Activated T-cell treated with anti-CD3 and anti-CD28 coated beads for 4 hours (primary cell): ENCODE measurements around the gene APOBEC3F.
"Not testable (repeated sequence)": the region's sequence is repeated elsewhere in the genome, so short reads cannot be mapped to it uniquely, and the experiment has no call there.

Source experiments
- DNase-seq: peaks from one replicate; pipeline ENCODE4 v3.0.0-alpha.2; 2020

The APOBEC3F gene

DNA sequence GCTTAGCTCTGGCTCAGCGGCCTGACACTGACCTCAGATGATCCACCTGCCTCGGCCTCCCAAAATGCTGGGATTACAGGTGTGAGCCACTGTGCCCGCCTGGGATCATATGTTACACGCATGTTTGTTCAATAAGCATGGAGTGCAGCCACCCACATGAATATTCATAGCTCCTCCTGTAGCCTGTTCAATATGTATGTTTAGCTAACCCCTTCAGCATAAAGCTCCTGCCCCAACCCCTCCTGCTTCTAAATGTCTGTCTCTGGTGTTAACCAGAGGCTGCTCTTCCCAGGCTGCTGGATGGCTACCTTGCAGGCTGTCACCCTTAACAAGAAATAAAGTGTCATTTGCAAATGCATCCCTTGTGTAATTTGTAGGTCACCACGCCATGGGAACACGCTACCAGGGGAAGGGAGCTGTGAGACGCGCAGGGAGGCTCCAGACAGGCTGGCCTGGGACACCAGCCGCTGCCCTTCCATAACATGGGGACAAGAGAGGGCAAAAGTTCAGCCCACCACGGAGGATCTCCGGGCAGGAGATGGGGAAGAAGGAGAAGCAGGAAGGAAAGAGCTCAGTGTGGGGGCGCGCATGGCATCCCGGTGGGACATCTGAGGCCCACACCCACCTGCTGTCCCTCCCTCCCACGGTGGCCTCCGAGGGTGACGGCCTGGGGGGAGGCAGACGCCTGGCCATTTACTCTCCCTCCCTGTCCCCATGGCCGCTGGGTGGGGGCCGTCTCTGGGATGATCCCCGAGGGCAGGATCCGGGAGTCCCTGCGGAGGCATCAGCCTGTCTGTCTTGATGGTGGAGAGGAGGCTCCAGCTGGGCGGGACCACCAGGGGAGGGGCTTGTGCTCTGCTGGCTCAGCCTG, 35.7 kb downstream of the APOBEC3F start:
- DNase-seq: not testable (repeated sequence)

- DNase-seq: not testable (repeated sequence)
Measured at GRCh38 chr22:39077026-39077840, 36.6 kb downstream of the APOBEC3F start, which contains the start of gene APOBEC3G. Gene APOBEC3G (plus strand): TSS chr22:39077275. CDS start chr22:39077362, 87 bp downstream.

DNA sequence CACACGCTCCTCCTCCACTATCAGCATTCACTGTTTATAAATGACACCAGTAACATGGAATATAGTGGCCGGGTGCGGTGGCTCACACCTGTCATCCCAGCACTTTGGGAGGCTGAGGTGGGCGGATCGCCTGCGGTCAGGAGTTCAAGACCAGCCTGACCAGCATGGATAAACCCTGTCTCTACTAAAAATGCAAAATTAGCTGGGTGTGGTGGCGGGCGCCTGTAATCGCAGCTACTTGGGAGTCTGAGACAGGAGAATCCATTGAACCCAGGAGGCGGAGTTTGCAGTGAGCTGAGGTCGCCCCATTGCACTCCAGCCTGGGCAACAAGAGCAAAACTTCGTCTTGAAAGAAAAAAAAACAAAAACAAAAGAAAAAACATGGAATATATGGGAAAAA, 37.2 kb downstream of the APOBEC3F start:
- not testable (repeated sequence) for DNase-seq

DNA sequence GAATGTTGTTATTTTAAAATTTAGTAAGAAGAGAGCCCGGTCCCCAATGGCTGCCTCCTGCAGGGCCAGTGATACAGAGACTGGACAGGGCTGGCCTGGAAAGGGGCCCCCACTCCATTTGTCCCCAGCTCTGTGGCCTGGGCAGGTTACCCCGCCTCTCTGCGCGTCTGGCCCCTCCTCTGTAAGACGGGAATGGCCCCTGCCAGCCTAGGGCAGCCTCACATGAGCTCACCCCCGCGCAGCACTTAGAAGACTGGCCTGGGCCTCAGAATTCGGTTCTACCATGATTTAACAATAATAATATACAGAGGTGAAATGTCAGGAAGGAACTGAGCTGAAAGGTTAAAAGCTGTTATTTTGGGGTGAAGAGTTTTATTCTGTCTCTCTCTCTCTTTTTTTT, 37.7 kb downstream of the APOBEC3F start:
- DNase-seq: no peak

- DNase-seq: not testable (repeated sequence)
Measured at GRCh38 chr22:39079054-39079637, 38.5 kb downstream of the APOBEC3F start.

DNA sequence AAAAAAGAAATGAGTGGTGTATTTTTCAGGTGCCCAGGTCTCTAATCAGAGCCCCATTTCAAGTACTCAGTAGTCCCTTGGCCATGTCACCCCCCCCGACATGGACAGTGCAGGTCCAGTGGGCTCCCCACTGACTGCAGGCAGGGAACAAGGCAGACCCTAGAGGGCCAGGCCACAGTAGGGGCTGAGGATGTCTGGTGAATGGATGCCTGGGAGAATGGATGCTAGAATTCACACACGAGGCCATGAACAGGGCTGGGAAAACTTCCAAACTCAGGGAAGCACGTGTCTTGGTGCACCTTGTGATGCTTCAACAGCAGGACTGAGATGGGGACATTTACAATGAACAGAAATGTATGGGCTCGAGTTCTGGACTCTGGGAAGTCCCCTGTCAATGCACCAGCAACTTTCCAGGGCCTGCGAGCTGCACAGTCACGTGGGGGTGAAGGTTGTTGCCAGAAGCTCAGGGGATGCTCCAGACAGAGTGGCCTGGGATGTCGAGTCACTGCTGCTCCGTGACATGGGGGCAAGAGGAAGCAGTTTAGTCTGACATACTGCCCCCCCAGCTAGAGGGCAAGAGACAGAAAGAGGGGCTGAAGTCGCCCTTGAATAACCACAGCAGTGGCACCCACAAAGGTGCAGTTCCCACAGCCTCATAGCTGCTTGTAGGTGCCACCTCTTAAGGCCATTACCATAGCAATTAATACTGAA, 39.5 kb downstream of the APOBEC3F start:
- no peak for DNase-seq

DNA sequence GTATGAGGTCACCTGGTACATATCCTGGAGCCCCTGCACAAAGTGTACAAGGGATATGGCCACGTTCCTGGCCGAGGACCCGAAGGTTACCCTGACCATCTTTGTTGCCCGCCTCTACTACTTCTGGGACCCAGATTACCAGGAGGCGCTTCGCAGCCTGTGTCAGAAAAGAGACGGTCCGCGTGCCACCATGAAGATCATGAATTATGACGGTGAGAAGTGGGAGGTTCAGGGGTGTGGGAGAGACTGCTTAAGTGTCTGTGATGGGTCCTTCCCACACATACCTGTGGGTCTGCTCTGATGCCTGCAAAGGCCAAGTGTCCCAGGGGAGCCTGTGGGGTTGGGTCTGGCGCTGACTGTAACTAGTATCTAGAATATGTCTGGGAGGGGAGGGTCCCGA, 40.4 kb downstream of the APOBEC3F start:
- no peak for DNase-seq

- DNase-seq: no peak
Measured at GRCh38 chr22:39081598-39081997, 40.9 kb downstream of the APOBEC3F start.

GRCh38 chr22:39083212-39084165, 42.8 kb downstream of the APOBEC3F start:
- no peak for DNase-seq

- no peak for DNase-seq
Measured at GRCh38 chr22:39084666-39085065, 44.0 kb downstream of the APOBEC3F start.

DNA sequence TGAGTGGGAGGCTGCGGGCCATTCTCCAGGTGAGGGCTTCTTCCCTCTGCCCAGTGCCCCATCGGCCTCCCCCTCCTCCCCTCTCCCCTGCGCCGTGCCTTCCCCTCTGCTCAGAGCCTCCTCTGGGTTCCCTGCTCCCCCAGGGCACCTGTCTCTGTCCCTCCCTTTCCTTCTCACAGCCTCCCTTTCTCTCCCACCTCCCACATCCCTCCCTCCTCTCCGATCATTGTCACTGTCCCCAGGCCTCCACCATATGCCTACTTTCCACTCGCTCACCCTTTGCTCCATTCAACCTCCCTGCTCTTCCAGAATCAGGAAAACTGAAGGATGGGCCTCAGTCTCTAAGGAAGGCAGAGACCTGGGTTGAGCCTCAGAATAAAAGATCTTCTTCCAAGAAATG, 46.4 kb downstream of the APOBEC3F start:
- no peak for DNase-seq

- DNase-seq: no peak
Measured at GRCh38 chr22:39087881-39088684, 47.4 kb downstream of the APOBEC3F start.

DNA sequence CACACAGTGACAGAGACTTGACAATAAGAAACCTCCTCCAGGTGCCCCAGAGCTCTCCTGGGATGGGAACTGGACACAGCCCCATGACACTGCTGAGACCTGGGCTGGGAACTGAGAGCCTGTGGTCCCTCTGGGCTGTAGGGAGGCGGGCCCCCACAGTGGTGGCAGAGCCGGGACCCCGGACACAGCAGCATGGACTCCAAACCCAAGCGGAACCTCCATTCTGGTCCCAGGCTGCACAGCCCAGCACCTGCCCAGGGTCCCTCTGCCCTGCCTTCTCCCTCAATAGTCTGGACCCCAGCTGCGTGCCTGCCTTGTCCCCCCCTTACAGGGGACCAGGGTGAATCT, 48.0 kb downstream of the APOBEC3F start:
- no peak for DNase-seq

DNA sequence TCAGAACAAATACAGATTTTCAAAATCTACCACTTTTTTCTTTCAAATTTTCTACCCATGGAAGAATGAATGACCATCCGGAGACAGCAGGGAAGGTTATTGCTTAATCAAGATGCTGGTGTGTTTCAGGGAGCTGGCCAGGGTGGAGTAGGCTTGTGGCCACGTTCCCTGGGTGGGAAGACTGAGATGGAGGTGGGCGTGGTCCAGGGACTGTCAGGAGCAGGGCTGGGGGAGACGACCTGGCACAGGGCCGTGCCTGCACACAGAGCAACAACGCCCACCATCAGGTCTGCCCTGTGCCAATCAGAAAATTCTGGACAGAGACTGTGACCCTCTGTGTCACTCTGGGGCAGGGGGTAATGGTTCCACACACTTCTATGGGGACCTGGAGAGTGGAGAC, 49.3 kb downstream of the APOBEC3F start:
- no peak for DNase-seq

DNA sequence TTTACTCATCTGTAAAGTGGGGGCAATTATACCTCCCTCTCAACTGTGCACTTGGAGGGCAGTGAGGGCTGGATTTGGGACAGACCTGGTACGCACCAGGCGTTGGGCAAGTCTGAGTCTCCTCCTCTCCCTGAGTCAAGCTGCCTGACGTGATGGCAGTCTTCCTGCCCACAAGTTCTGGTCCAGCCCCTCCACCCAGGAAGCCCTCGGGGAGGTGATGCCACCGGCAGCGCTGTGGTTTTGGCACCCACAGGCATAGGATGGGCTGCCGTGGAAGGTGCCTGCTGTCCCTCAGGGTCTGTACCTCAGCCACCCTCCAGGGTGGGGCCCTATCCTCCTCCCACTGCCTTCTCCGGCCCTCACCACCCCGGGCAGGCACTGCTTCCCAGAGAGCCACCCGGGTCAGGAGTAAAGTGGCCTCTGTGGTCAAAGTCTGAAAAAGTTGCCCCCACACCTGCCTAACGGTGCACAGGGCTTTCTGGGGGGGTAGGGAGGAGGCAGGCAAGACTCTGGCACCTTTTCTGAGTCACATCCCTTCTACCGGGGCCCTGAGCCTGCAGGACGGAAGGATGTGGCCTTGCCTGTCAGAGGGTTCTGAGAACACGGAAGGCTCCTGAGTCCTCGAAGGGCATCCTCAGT, 49.9 kb downstream of the APOBEC3F start:
- peak; percentile 55 for DNase-seq

- DNase-seq: no peak
Measured at GRCh38 chr22:39091126-39092081, 50.7 kb downstream of the APOBEC3F start.

- DNase-seq: no peak
Measured at GRCh38 chr22:39092111-39092862, 51.6 kb downstream of the APOBEC3F start.

GRCh38 chr22:39094717-39095389, 54.2 kb downstream of the APOBEC3F start:
- no peak for DNase-seq
